ENCODE measurements around the gene ZGPAT. TPM values are rescaled to one million over a fixed set of nuclear protein-coding genes. Genes with fewer than 3 reads are reported as not detected.

ZGPAT gene
- total and polyA plus RNA-seq, 12 donors, result 11.8 to 44.7 (median 16.1) TPM

GRCh38 chr20:63694584-63695423 is 13.0 kb upstream of the ZGPAT start:
- WGBS, 2 donors, result 87 to 89% methylated on average over 37 of the region's 37 CpGs
- peak in 1 of 2 donors; percentile 21 for DNase-seq
- no peaks in the 10 kb centered on the region for H3K9me3 ChIP-seq
- peaks cover 22 to 61% (median 51%) of the 10 kb centered on the region in 9 donors for H3K4me1 ChIP-seq
- no peak for TF ChIP-seq CTCF (IDR thresholded peaks at IDR 0.05)
- no peak for ATAC-seq
- no peak overlapping the region for H3K4me3 ChIP-seq
- H3K36me3 ChIP-seq, result peaks cover 0 to 47% (median 5%) of the 10 kb centered on the region in 9 donors
- intact Hi-C loops (cut with DNase I), result no loop called here
- peak overlapping the region in 6 of 10 donors; percentile 15 to 93 (median 74) for H3K27ac ChIP-seq
- no peaks in the 10 kb centered on the region for H3K27me3 ChIP-seq

- H3K36me3 ChIP-seq, result peaks cover 0 to 55% (median 5%) of the 10 kb centered on the region in 9 donors
- no peaks in the 10 kb centered on the region for H3K9me3 ChIP-seq
- intact Hi-C loops (cut with DNase I), result no loop called here
- H3K4me3 ChIP-seq, result no peak overlapping the region
- ATAC-seq (peak; percentile 36 to 82 (median 56)), DNase-seq (peak; percentile 73 to 80)
- H3K27me3 ChIP-seq, result no peaks in the 10 kb centered on the region
- peaks cover 22 to 64% (median 53%) of the 10 kb centered on the region in 9 donors for H3K4me1 ChIP-seq
- H3K27ac ChIP-seq, result peak overlapping the region in 9 of 10 donors; percentile 68 to 93 (median 77)
- peak in 1 of 9 donors; percentile 7 for TF ChIP-seq CTCF (IDR thresholded peaks at IDR 0.05)
- 59 to 68% methylated on average over 25 of the region's 25 CpGs for WGBS, 2 donors
Measured at GRCh38 chr20:63695424-63696305, 12.2 kb upstream of the ZGPAT start.

GRCh38 chr20:63696306-63696627 is 11.6 kb upstream of the ZGPAT start:
- DNase-seq, result peak in 1 of 2 donors; percentile 12
- H3K9me3 ChIP-seq, result no peaks in the 10 kb centered on the region
- ATAC-seq, result peak in 7 of 8 donors; percentile 1 to 37 (median 18)
- H3K27me3 ChIP-seq, result no peaks in the 10 kb centered on the region
- H3K27ac ChIP-seq, result peak overlapping the region in 9 of 10 donors; percentile 68 to 93 (median 77)
- peaks cover 22 to 62% (median 53%) of the 10 kb centered on the region in 9 donors for H3K4me1 ChIP-seq
- H3K4me3 ChIP-seq, result peak overlapping the region in 5 of 10 donors; percentile 9 to 42 (median 30)
- 42 to 47% methylated on average over 6 of the region's 6 CpGs for WGBS, 2 donors
- TF ChIP-seq CTCF (IDR thresholded peaks at IDR 0.05), result no peak
- H3K36me3 ChIP-seq, result peaks cover 0 to 60% (median 5%) of the 10 kb centered on the region in 9 donors
- intact Hi-C loops (cut with DNase I), result no loop called here
